Transverse colon (tissue), 4 donors: ENCODE data around the gene PMEPA1.

Experiments used
- CTCF ChIP-seq, 5 experiments: fragments of 200-600 bp in 3 of 5; fragments of 450-650 bp in 2 of 5; sonication (generic) in 3 of 5; IDR thresholded peaks; 1 replicate in 2 of 5; 2 replicates in 3 of 5; pipeline ENCODE4 v1.5.1; 2016 to 2017; ENCODE audit warnings: antibody characterized with exemption in 5 of 5, inconsistent platforms in 3 of 5, mild to moderate bottlenecking in 2 of 5, moderate library complexity in 1 of 5
- EP300 ChIP-seq: sonication (generic); formaldehyde crosslinking; IDR thresholded peaks from one replicate; pipeline ENCODE4 v1.6.1; 2017; ENCODE audit warnings: antibody characterized with exemption, low read depth
- POLR2A ChIP-seq: fragments of 450-650 bp; IDR thresholded peaks from one replicate; pipeline ENCODE4 v1.6.1; 2016; ENCODE audit warnings: antibody characterized with exemption, mild to moderate bottlenecking, moderate library complexity
- POLR2AphosphoS5 ChIP-seq, 3 donors: sonication (generic); formaldehyde crosslinking; IDR thresholded peaks; one replicate each; pipeline ENCODE4 v1.6.1; 2016; ENCODE audit warnings: antibody characterized with exemption in 3 of 3

GRCh38 chr20:57716901-57717300 is 7.1 kb upstream of the PMEPA1 start:
- TF ChIP-seq POLR2A (no peak), CTCF (IDR thresholded peaks at IDR 0.05) (no peak), POLR2AphosphoS5 (IDR thresholded peaks at IDR 0.05) (no peak), EP300 (no peak)
